Limb (tissue), 2 donors: Measurements from ENCODE around the gene INPP1.
A peak's percentile ranks its signal among the peaks of the same experiment; 100 is the strongest.
"Not testable (repeated sequence)": the region's sequence is repeated elsewhere in the genome, so short reads cannot be mapped to it uniquely, and the experiment has no call there.

Source experiments
- DNase-seq, 2 donors: peaks; one replicate each; pipeline ENCODE4 v3.0.0-alpha.2; 2016; ENCODE audit errors: extremely low spot score in 2 of 2

Gene INPP1

GRCh38 chr2:190343536-190344275, at the start of gene INPP1:
INPP1 (plus strand) TSS chr2:190343589; CDS start chr2:190360103, 16,514 bp downstream.
- DNase-seq, result peak; percentile 24 to 79

- not testable (repeated sequence) for DNase-seq
These were observed 45.5 kb upstream of the INPP1 start for GRCh38 chr2:190297880-190298279.

- DNase-seq, result no peak
These were observed 42.4 kb upstream of the INPP1 start for GRCh38 chr2:190301032-190301431.

GRCh38 chr2:190302052-190302451, 41.3 kb upstream of the INPP1 start:
- DNase-seq, result no peak

- no peak for DNase-seq
These were observed 39.7 kb upstream of the INPP1 start for GRCh38 chr2:190303647-190304046.

- DNase-seq, result no peak
These were observed 39.0 kb upstream of the INPP1 start for GRCh38 chr2:190304404-190304803.

GRCh38 chr2:190308031-190308430, 35.4 kb upstream of the INPP1 start:
- DNase-seq, result no peak

- no peak for DNase-seq
These were observed 31.3 kb upstream of the INPP1 start for GRCh38 chr2:190311893-190312634.

GRCh38 chr2:190312635-190313025, 30.8 kb upstream of the INPP1 start:
- DNase-seq, result not testable (repeated sequence)

- DNase-seq, result no peak
These were observed 29.5 kb upstream of the INPP1 start for GRCh38 chr2:190313880-190314279.

GRCh38 chr2:190315273-190315672, 28.1 kb upstream of the INPP1 start:
- DNase-seq, result no peak

GRCh38 chr2:190318514-190318913, 24.9 kb upstream of the INPP1 start:
- DNase-seq, result no peak

- no peak for DNase-seq
These were observed 24.3 kb upstream of the INPP1 start for GRCh38 chr2:190318931-190319554.

GRCh38 chr2:190319555-190320498, 23.6 kb upstream of the INPP1 start, which contains the start of gene HIBCH:
HIBCH (minus strand) TSS chr2:190319826; CDS start chr2:190319750, 76 bp downstream.
- peak; percentile 98 to 99 for DNase-seq

- no peak for DNase-seq
These were observed 22.7 kb upstream of the INPP1 start for GRCh38 chr2:190320696-190321095.

GRCh38 chr2:190323406-190323805, 20.0 kb upstream of the INPP1 start:
- no peak for DNase-seq

- no peak for DNase-seq
These were observed 17.8 kb upstream of the INPP1 start for GRCh38 chr2:190325588-190325987.

GRCh38 chr2:190327867-190328572, 15.4 kb upstream of the INPP1 start:
- no peak for DNase-seq

- DNase-seq, result no peak
These were observed 14.7 kb upstream of the INPP1 start for GRCh38 chr2:190328573-190329147.

GRCh38 chr2:190333395-190333794, 10.0 kb upstream of the INPP1 start:
- no peak for DNase-seq
